AG04449 (cell line): ENCODE measurements around the gene HUS1B.

Experiments used
- CTCF ChIA-PET: fragments of 350-600 bp; formaldehyde crosslinking; extraction: SDS; loops from one replicate; lab custom pipeline; 2021; ENCODE audit warnings: antibody characterized with exemption; lab: Yijun Ruan, JAX
- POLR2A ChIA-PET: fragments of 400-600, 350-600 bp; formaldehyde crosslinking; extraction: SDS; loops from one replicate; lab custom pipeline; 2020; ENCODE audit warnings: antibody characterized with exemption, inconsistent platforms; lab: Yijun Ruan, JAX
- DNase-seq: peaks from one replicate; pipeline ENCODE4 v3.0.0-alpha.2; 2010; ENCODE audit warnings: low read depth, low spot score
- H3K4me3 ChIP-seq: 2 replicates; pipeline ENCODE4 v1.5.1; 2011; ENCODE audit warnings: low read depth, mild to moderate bottlenecking, control low read depth, low read length
- CTCF ChIP-seq: IDR thresholded peaks from one replicate; pipeline ENCODE4 v1.5.1; 2011; ENCODE audit warnings: mild to moderate bottlenecking, moderate library complexity, low read length, control low read depth, inconsistent platforms; ENCODE audit not compliant: insufficient read depth; ENCODE audit errors: missing control alignments

Gene HUS1B

GRCh38 chr6:641225-641985 lies 15.5 kb downstream of the HUS1B start:
- no peak overlapping the region for H3K4me3 ChIP-seq
- POLR2A ChIA-PET = no interaction called here
- DNase-seq = no peak
- CTCF ChIA-PET = no interaction called here
- no peak for TF ChIP-seq CTCF

- DNase-seq = no peak
- H3K4me3 ChIP-seq = no peak overlapping the region
- CTCF ChIA-PET = interaction anchor here (1.4 kb wide), 1 partner anchor 86 kb away, joined by 5 read pairs; no protein-coding TSS in a partner anchor
- POLR2A ChIA-PET = no interaction called here
- TF ChIP-seq CTCF = no peak
Observed at GRCh38 chr6:636488-636887, 20.4 kb downstream of the HUS1B start.

- H3K4me3 ChIP-seq = no peak overlapping the region
- TF ChIP-seq CTCF = no peak
- ChIA-PET POLR2A (no interaction called here), CTCF (no interaction called here)
- DNase-seq = no peak
Observed at GRCh38 chr6:635233-635632, 21.7 kb downstream of the HUS1B start.

GRCh38 chr6:633611-634010 lies 23.3 kb downstream of the HUS1B start:
- DNase-seq = no peak
- ChIA-PET CTCF (no interaction called here), POLR2A (no interaction called here)
- no peak overlapping the region for H3K4me3 ChIP-seq
- TF ChIP-seq CTCF = no peak

GRCh38 chr6:628766-629165 lies 28.1 kb downstream of the HUS1B start:
- CTCF ChIA-PET = interaction anchor here (1.2 kb wide), 1 partner anchor 93 kb away, joined by 4 read pairs; no protein-coding TSS in a partner anchor
- H3K4me3 ChIP-seq = no peak overlapping the region
- POLR2A ChIA-PET = no interaction called here
- TF ChIP-seq CTCF = no peak
- no peak for DNase-seq

- no peak overlapping the region for H3K4me3 ChIP-seq
- no peak for DNase-seq
- ChIA-PET POLR2A (no interaction called here), CTCF (interaction anchor here (1.3 kb wide), 1 partner anchor 55 kb away, joined by 3 read pairs; no protein-coding TSS in a partner anchor)
- TF ChIP-seq CTCF = no peak
Observed at GRCh38 chr6:626236-626635, 30.7 kb downstream of the HUS1B start.
